ENCODE data around the gene DGLUCY.

The DGLUCY gene

GRCh38 chr14:91116913-91117588 lies 3.2 kb downstream of the DGLUCY start:
- H2AFZ ChIP-seq (ENCODE audit: low read depth, low read length) = no peak overlapping the region
- peaks cover 78% of the 10 kb centered on the region for H3K79me2 ChIP-seq (ENCODE audit: insufficient read depth, low read length)
- H3K4me2 ChIP-seq (ENCODE audit: insufficient read depth, low read length) = peak overlapping the region; percentile 1
- H3K4me1 ChIP-seq (ENCODE audit: insufficient read depth, low read length) = peaks cover 39% of the 10 kb centered on the region
- H3K27ac ChIP-seq (ENCODE audit: low read length) = no peak overlapping the region
- H3K36me3 ChIP-seq (ENCODE audit: insufficient read depth, low read length) = peaks cover 34% of the 10 kb centered on the region
- no peaks in the 10 kb centered on the region for H3K27me3 ChIP-seq (ENCODE audit: insufficient read depth, low read length, poor library complexity)
- ATAC-seq (ENCODE audit: insufficient read depth, low read depth) = no peak
- no peaks in the 10 kb centered on the region for H3K9me3 ChIP-seq (ENCODE audit: insufficient read depth, low read length, severe bottlenecking)
- no peak for DNase-seq
- H3K9ac ChIP-seq (ENCODE audit: low read depth, low read length) = no peak overlapping the region
- H4K20me1 ChIP-seq (ENCODE audit: insufficient read depth, low read length) = peaks cover 21% of the 10 kb centered on the region; the same call in 1 of the 2 replicates
- TF ChIP-seq EZH2 (IDR thresholded peaks at IDR 0.05; ENCODE audit: borderline replicate concordance, low read depth, low read length, severe bottlenecking) (no peak), CTCF (IDR thresholded peaks at IDR 0.05; ENCODE audit: borderline replicate concordance, extremely low read depth, low read length, poor library complexity, severe bottlenecking) (no peak)
- H3K4me3 ChIP-seq (ENCODE audit: low read depth in 1 of 2, low read length in 2 of 2) = no peak overlapping the region

- H3K9me3 ChIP-seq (ENCODE audit: insufficient read depth, low read length, severe bottlenecking) = no peaks in the 10 kb centered on the region
These were observed 4.1 kb downstream of the DGLUCY start for GRCh38 chr14:91117960-91118359.

GRCh38 chr14:91118511-91119068 lies 4.7 kb downstream of the DGLUCY start:
- no peak overlapping the region for H3K9ac ChIP-seq (ENCODE audit: low read depth, low read length)
- peaks cover 41% of the 10 kb centered on the region for H3K36me3 ChIP-seq (ENCODE audit: insufficient read depth, low read length)
- H4K20me1 ChIP-seq (ENCODE audit: insufficient read depth, low read length) = peaks cover 23% of the 10 kb centered on the region; the same call in 1 of the 2 replicates
- H2AFZ ChIP-seq (ENCODE audit: low read depth, low read length) = no peak overlapping the region
- H3K27ac ChIP-seq (ENCODE audit: low read length) = no peak overlapping the region
- DNase-seq (no peak), ATAC-seq (ENCODE audit: insufficient read depth, low read depth) (no peak)
- TF ChIP-seq EZH2 (IDR thresholded peaks at IDR 0.05; ENCODE audit: borderline replicate concordance, low read depth, low read length, severe bottlenecking) (no peak), CTCF (IDR thresholded peaks at IDR 0.05; ENCODE audit: borderline replicate concordance, extremely low read depth, low read length, poor library complexity, severe bottlenecking) (no peak)
- H3K27me3 ChIP-seq (ENCODE audit: insufficient read depth, low read length, poor library complexity) = no peaks in the 10 kb centered on the region
- no peaks in the 10 kb centered on the region for H3K9me3 ChIP-seq (ENCODE audit: insufficient read depth, low read length, severe bottlenecking)
- H3K4me1 ChIP-seq (ENCODE audit: insufficient read depth, low read length) = peaks cover 31% of the 10 kb centered on the region
- peaks cover 84% of the 10 kb centered on the region for H3K79me2 ChIP-seq (ENCODE audit: insufficient read depth, low read length)
- H3K4me3 ChIP-seq (ENCODE audit: low read depth in 1 of 2, low read length in 2 of 2) = no peak overlapping the region
- H3K4me2 ChIP-seq (ENCODE audit: insufficient read depth, low read length) = no peak overlapping the region

More at GRCh38 chr14:91117960-91118359, 4.1 kb downstream of the DGLUCY start:
- H2AFZ ChIP-seq (ENCODE audit: low read depth, low read length) = no peak overlapping the region
- no peaks in the 10 kb centered on the region for H3K27me3 ChIP-seq (ENCODE audit: insufficient read depth, low read length, poor library complexity)
- H3K9ac ChIP-seq (ENCODE audit: low read depth, low read length) = no peak overlapping the region
- H4K20me1 ChIP-seq (ENCODE audit: insufficient read depth, low read length) = peaks cover 21% of the 10 kb centered on the region; the same call in 1 of the 2 replicates
- peaks cover 37% of the 10 kb centered on the region for H3K4me1 ChIP-seq (ENCODE audit: insufficient read depth, low read length)
- peaks cover 36% of the 10 kb centered on the region for H3K36me3 ChIP-seq (ENCODE audit: insufficient read depth, low read length)
- H3K79me2 ChIP-seq (ENCODE audit: insufficient read depth, low read length) = peaks cover 82% of the 10 kb centered on the region
- no peak for TF ChIP-seq CTCF (IDR thresholded peaks at IDR 0.05; ENCODE audit: borderline replicate concordance, extremely low read depth, low read length, poor library complexity, severe bottlenecking)
- H3K27ac ChIP-seq (ENCODE audit: low read length) = no peak overlapping the region
- H3K4me3 ChIP-seq (ENCODE audit: low read depth in 1 of 2, low read length in 2 of 2) = no peak overlapping the region
- DNase-seq (no peak), ATAC-seq (ENCODE audit: insufficient read depth, low read depth) (no peak)
- no peak overlapping the region for H3K4me2 ChIP-seq (ENCODE audit: insufficient read depth, low read length)

All from DND-41 (cell line).